Measurements from ENCODE around the gene HDAC4.
"Not testable (repeated sequence)": the region's sequence is repeated elsewhere in the genome, so short reads cannot be mapped to it uniquely, and the experiment has no call there.

HDAC4 gene

GRCh38 chr2:239046822-239047221 is 354.0 kb downstream of the HDAC4 start:
- DNase-seq (ENCODE audit: low read depth), result no peak

DNA sequence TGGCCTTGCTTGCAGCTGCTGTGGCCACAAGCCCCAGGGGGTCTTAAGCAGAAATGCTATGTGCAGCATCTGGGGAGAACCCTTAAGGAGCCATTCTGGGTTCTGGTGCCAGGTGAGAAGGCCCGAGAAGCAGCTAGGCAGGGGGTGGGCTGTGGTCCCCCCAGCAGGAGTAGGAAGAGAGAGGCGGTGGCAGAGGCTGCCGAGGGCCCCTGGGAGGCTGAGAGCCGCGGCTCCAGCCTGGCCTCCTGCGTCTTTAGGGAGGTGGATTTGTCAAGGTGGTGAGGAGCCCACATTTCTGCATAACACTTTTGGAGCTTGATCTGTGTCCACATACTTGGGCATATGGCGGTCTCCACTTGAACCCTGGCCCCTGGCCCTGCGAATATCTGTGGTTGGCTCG is 356.5 kb downstream of the HDAC4 start:
- DNase-seq (ENCODE audit: low read depth), result no peak

- no peak for DNase-seq (ENCODE audit: low read depth)
Observed at GRCh38 chr2:239043326-239043725, 357.5 kb downstream of the HDAC4 start.

DNA sequence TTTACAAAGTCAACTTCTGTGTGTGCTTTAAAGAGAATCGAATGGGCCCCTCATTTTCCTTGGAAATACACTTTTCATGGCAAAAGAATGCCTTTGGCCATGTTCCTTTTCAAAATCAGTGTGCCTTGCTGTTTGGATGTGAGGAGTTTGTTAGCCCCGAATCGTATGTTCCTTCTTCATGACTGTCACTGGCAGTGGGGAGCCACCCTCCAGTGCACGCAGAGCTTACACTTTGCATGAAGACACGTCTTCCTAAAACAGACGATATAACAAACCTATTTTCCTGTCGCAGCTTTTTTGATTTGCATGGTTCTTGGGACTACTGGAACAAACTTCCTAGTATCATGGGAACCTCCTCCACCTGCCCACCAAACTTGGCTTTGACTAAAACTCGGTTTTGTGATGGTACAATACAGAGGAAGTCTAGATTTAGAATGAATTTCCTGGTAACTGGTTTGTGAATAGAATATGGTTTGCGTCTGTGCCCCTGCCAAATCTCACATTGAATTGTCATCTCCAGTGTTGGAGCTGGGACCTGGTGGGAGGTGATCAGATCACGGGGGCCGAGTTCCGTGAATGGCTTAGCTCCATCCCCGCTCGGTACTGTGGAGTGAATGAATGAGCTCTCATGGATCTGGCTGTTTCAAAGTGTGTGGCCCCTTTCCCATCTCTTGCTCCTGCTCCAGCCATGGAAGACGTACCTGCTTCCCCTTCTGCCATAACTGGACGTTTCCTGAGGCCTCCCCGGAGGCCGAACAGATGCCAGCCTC is 358.1 kb downstream of the HDAC4 start:
- DNase-seq (ENCODE audit: low read depth), result no peak

DNA sequence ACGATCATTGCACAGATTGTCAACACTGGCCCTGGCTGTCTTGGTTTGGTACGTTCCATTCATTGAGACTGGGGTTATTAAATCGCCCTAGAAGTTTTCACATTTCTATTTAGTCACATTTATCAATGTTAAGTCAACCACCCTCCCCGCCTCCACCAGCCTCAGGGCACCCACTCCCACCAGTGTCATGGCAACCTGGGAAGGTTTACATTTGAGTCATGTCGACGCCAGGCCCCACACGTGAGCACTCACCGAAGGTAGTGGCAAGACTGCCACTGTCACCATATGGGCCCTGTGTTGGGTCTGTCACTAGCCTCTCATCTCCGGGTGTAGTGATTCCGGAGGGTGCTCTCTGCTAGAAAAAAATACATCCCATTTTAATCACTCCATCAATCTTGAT is 358.8 kb downstream of the HDAC4 start:
- no peak for DNase-seq (ENCODE audit: low read depth)

GRCh38 chr2:239041062-239041461 is 359.8 kb downstream of the HDAC4 start:
- DNase-seq (ENCODE audit: low read depth), result no peak

DNA sequence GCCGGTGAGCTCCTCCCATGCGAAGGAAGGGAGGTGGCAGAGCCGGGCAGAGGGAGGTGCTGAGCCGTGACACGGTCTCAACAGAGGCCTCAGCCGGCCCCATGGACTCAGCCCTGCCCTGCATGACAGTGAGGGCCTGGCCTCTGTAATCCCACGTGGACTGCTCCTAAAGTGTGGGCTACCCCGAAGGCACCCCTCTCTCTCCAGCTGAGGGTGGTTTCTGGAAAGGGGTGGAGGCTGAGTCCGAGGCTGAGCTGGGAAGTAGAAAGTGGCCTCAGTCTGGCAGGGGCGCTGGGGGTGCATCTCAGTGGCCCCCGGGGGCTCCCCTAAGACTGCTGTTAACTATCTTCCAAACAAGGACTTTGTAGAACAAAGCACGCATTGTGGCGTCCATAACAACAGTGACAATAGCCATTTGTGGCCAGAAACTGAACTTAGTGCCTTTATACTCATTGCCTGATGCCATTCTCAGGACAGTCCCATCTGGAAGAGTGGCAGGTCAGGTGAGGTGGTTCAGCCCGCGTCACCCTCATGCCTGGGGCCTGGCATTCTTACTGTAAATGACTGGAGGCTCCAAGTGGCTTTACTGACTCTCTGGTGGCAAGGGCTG is 360.6 kb downstream of the HDAC4 start:
- DNase-seq (ENCODE audit: low read depth), result no peak

GRCh38 chr2:239039479-239039861 is 361.4 kb downstream of the HDAC4 start:
- no peak for DNase-seq (ENCODE audit: low read depth)

DNA sequence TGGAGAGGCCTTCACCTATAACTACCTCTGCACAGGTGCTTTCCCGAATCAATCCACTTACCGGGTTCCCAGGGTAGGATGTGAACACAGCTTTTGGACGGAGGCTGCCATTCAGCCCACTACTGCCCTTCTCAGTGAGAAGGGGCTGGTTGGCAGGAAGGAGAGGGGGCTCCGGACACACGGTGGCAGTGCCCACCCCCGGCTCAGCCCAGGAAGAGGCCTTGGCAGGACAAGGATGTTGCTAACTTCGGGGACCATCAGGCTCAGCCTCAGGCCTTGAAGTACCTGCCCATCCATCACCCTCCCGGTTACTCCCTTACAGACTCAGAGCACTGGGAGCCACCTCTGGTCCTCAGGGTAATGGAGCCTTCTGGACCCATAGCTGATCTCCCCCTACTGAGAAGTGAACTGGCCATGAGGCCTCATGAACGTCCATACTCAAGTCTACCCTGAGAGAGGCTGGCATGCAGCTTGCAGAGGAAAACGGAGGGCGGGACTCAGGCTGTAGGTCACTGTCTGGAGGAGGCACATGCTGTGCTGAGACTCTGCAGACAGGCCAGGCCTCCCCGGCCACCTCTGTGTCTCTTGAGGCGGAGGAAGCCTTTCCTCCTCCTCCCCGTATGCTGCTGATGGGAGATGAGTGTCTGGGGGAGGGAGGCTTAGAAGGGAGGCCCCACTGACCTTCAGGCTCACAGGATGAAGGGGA is 361.9 kb downstream of the HDAC4 start:
- DNase-seq (ENCODE audit: low read depth), result no peak

DNA sequence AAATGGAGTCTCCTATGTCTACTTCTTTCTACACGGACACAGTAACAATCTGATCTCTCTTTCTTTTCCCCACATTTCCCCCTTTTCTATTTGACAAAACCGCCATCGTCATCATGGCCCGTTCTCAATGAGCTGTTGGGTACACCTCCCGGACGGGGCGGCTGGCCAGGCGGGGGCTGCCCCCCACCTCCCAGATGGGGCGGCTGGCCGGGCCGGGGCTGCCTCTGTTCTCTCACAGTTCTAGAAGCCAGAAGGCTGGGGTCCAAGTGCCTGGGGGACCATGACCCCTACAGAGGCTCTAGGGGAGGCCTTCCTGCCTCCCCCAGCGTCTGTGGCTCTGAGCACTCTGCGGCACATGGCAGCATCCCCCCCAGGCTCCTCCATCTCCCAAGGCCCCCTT is 362.5 kb downstream of the HDAC4 start:
- not testable (repeated sequence) for DNase-seq (ENCODE audit: low read depth)

GRCh38 chr2:239037559-239037910 is 363.3 kb downstream of the HDAC4 start:
- DNase-seq (ENCODE audit: low read depth), result no peak

DNA sequence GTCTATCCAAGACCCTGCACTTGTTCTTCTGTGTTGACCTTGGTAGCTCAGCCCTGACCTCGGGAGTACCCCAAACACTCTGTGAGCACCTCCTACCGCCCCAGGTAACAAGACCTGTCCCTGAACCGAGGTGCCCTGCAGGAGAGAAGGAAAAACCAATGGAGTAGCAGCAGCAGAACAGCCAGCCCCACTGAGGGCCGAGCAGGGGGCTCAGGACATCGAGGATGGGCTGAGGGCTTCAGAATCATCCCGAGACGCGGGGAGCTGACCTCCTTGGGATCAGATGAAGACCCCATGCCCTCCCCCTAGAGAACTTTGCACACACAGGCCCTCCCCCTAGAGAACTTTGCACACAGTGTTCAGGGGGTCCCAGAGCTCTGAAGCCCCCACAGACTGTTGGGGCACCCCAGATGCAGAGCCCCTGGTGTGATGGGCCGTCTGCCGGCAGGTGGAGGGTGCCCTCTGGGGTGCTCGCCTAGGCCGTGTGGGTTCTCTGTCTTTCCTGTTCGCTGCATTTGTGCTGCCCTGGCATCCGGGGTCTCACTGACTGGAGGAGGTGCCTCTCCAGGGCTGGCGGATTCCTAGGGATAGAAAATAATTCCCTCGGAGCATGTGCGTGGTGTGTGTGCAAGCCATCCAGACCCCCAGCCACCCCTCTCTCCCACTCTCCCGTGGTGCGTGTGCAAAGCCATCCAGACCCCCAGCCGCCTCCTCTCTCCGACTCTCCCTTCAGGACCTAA is 363.8 kb downstream of the HDAC4 start:
- DNase-seq (ENCODE audit: low read depth), result no peak

GRCh38 chr2:239035997-239036731 is 364.7 kb downstream of the HDAC4 start:
- no peak for DNase-seq (ENCODE audit: low read depth)

GRCh38 chr2:239035361-239035814 is 365.4 kb downstream of the HDAC4 start:
- no peak for DNase-seq (ENCODE audit: low read depth)

- DNase-seq (ENCODE audit: low read depth), result no peak
Observed at GRCh38 chr2:239034561-239035341, 366.1 kb downstream of the HDAC4 start.

DNA sequence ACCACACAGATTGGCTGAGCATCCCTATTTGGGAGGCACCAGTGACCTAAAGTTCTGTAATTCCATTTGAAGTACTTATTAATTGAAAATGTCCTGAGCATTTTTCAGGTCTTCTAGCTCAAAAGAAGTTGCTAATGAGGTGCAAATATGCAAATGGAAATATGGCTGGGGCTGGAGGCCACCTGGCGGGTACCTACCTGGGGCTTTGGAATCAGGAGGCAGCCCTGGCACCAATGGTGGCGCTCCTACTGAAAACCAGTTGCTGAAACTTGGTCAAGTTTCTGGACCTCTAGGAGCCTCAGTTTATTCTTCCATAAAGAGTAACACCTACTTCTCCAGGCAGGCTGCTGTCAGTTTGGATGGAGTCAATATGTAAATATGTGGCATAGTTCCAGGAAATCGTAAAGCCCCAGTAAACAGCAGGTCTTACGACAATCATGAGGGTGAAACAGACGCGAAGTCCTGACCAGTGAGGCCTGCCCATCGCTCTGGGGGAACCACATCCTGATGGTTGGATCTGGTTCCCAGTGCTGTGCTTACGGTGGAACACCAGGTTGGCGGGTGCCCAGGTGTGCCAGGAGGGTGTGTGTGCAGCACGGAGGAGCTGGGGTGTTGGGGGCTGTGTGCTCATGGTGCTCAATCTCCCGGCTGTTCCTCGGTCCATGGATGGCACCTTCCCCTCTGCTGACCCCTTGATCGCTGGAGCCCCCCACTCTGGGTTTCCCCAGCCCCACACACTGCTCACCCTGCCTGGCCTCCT is 366.8 kb downstream of the HDAC4 start:
- DNase-seq (ENCODE audit: low read depth), result no peak

DNA sequence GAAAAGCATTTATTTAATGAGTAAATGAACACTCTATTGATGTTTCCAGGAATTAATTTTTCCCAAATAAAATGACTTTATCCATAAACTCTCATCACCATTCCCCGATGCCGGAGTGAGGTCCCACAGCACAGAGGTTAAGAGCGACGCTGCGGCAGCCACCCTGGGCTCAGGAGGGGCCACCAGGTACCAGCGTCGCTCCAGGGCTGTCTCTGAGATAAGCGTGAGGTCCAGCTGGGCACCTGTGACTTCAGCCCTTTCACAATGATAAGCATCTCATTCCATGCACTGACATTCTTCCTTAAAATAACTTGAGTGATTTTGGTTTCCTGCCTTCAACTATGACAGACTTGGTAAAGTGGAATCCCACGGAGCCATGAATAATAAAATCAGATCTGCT is 370.9 kb downstream of the HDAC4 start:
- DNase-seq (ENCODE audit: low read depth), result no peak

DNA sequence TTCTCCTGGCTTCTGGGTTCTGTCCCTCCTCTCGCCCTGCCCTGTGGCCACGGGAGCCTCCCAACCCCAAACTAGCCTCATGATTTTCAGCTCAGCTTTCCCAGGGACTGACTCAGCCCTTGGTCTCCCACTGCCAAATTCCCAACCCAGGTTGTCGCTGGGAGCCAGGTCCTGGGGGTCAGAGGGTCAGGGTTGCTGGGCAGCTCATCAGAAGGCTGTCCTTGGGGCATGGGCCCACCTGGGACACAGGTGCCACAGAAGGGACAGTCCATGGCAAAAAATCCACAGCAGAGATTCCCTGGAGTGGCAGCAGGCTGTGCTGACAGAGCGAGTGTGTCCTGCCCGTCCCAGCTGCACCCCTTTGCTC is 372.6 kb downstream of the HDAC4 start:
- no peak for DNase-seq (ENCODE audit: low read depth)

DNA sequence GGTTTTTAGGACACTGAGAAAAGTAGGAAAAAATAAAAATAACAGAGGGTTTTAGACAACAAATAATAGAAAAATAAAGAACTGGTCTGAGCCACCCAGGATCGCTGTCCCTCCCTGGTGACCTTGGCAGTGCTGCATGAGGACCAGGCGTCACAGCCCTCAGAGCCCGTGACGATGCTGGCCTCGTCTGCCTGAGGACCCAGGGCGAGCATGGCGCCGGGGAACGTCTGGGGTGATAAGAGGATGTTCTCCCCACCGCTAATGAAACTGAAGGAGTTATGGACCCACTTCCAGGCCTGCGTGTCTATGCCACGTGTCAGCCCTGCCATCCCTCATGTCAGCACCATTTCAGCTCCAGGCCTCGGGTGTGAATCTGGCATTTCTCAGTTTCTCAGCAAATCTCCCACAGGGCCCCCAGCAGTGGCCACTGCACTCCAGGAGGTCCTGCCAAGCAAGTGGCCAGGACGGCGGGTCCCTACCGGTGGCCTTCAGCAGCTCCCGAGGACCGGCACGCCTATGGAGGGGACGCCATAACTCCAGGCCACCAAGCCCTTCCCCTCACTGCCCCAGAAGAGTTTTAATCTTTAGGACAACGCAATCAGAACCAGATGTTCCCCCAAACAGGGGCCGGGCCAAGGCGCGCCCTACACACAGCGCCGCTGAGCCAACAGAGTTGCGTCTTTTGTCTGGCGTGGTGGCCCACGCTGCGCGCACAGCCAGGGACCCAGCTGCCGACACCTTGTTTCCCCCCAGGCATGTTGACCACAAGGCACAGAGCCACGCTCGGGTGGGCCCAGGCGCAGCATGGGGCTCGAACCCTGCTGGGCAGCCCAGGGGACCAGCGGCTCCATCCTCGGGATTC is 373.2 kb downstream of the HDAC4 start:
- DNase-seq (ENCODE audit: low read depth), result no peak
